GM20431 (cell line): Measurements from ENCODE around the gene ZNF697.

Experiments used
- in situ Hi-C: fragments of 300-500 bp; cut with MseI, MboI; formaldehyde crosslinking; loops from one replicate; pipeline ENCODE4 v1.15.0; 2020; ENCODE audit warnings: low sequenced_read_pairs; ENCODE audit not compliant: unreplicated experiment

Gene ZNF697

GRCh38 chr1:119667173-119667572, 19.1 kb upstream of the ZNF697 start:
- in situ Hi-C loops, result no loop called here

GRCh38 chr1:119664067-119664466, 16.0 kb upstream of the ZNF697 start:
- in situ Hi-C loops, result no loop called here

GRCh38 chr1:119662034-119662437, 14.0 kb upstream of the ZNF697 start:
- in situ Hi-C loops, result no loop called here

- in situ Hi-C loops, result no loop called here
Observed at GRCh38 chr1:119660253-119661083, 12.4 kb upstream of the ZNF697 start.

GRCh38 chr1:119659628-119660027, 11.6 kb upstream of the ZNF697 start:
- in situ Hi-C loops, result no loop called here

- in situ Hi-C loops, result no loop called here
Observed at GRCh38 chr1:119656410-119656955, 8.4 kb upstream of the ZNF697 start.

- in situ Hi-C loops, result no loop called here
Observed at GRCh38 chr1:119655154-119655553, 7.1 kb upstream of the ZNF697 start.

GRCh38 chr1:119653839-119654170, 5.7 kb upstream of the ZNF697 start:
- in situ Hi-C loops, result no loop called here

GRCh38 chr1:119653135-119653838, 5.2 kb upstream of the ZNF697 start:
- in situ Hi-C loops, result no loop called here

- in situ Hi-C loops, result no loop called here
Observed at GRCh38 chr1:119652587-119652986, 4.5 kb upstream of the ZNF697 start.

GRCh38 chr1:119651641-119652040, 3.6 kb upstream of the ZNF697 start:
- in situ Hi-C loops, result no loop called here

GRCh38 chr1:119651133-119651532, 3.1 kb upstream of the ZNF697 start:
- in situ Hi-C loops, result no loop called here

GRCh38 chr1:119648620-119649004, 546 bp upstream of the ZNF697 start:
- in situ Hi-C loops, result no loop called here

- in situ Hi-C loops, result no loop called here
Observed at GRCh38 chr1:119647228-119647733, 785 bp downstream of the ZNF697 start.

GRCh38 chr1:119646521-119647227, 1.4 kb downstream of the ZNF697 start:
- in situ Hi-C loops, result no loop called here

GRCh38 chr1:119639109-119639508, 9.0 kb downstream of the ZNF697 start:
- in situ Hi-C loops, result no loop called here

- in situ Hi-C loops, result no loop called here
Observed at GRCh38 chr1:119637710-119638109, 10.4 kb downstream of the ZNF697 start.

GRCh38 chr1:119636491-119637089, 11.5 kb downstream of the ZNF697 start:
- in situ Hi-C loops, result no loop called here

GRCh38 chr1:119635811-119636390, 12.2 kb downstream of the ZNF697 start:
- in situ Hi-C loops, result no loop called here

- in situ Hi-C loops, result no loop called here
Observed at GRCh38 chr1:119634016-119634415, 14.1 kb downstream of the ZNF697 start.
